Brain pericyte (primary cell): ENCODE measurements around the gene NPLOC4.
"Not testable (repeated sequence)": the region's sequence is repeated elsewhere in the genome, so short reads cannot be mapped to it uniquely, and the experiment has no call there.

Experiments used
- DNase-seq: peaks from one replicate; pipeline ENCODE4 v3.0.0-alpha.2; 2012; ENCODE audit warnings: low read depth, low spot score

Gene NPLOC4

GRCh38 chr17:81636505-81637288, at the start of gene NPLOC4, which contains the start of gene TSPAN10:
TSS of gene NPLOC4 (minus strand) at chr17:81637112. CDS start at chr17:81636930, 182 bp downstream.
TSS of gene TSPAN10 (plus strand) at chr17:81637196. CDS start at chr17:81642413, 5,217 bp downstream.
- peak; percentile 61 for DNase-seq

DNA sequence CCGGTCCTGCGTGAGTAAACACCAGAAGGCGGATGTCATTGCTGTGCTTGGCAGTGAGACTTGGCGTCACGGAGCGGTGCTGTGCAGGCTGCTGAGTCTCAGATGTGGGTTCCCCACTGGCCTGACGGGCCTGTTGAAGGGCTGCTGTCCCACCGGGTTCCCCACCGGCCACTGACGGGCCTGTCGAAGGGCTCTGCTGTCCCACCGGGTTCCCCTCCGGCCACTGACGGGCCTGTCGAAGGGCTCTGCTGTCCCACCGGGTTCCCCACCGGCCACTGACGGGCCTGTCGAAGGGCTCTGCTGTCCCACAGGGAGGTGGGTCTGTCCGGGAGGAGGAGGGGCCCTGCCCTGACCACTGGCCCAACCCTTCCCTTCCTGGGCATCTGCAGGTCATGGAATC, 49.7 kb upstream of the NPLOC4 start:
- no peak for DNase-seq

GRCh38 chr17:81685108-81685507, 48.2 kb upstream of the NPLOC4 start:
- no peak for DNase-seq

DNA sequence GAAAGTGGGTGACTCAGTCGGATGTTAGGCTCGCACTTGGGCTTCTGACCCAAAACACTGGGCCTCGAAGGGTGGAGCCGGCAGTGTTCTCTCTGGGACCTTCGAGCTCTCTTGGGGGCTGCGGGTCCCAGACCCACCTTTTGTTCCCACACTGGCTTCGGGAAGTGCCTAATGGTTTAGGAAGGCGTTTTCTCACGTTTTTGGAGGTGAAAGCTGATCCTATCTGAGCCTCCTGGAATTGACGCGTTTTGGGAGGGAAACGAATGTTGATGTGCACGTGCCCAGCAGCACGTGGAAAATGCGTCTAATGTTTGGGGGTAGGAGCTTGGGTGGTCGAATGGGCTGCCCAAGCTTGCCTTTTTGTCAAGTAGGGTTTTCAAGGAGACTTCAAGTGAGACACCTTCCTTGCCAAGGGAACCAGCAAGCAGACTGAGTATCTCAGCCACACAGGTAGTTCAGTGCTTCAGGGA, 47.6 kb upstream of the NPLOC4 start:
- no peak for DNase-seq

GRCh38 chr17:81683584-81684441, 46.9 kb upstream of the NPLOC4 start, which contains the start of the genes ARL16 and HGS:
TSS of gene ARL16 (minus strand) at chr17:81683797. CDS start at chr17:81683753, 44 bp downstream.
TSS of gene HGS (plus strand) at chr17:81684011. CDS start at chr17:81684067, 56 bp downstream.
- DNase-seq, result peak; percentile 99

DNA sequence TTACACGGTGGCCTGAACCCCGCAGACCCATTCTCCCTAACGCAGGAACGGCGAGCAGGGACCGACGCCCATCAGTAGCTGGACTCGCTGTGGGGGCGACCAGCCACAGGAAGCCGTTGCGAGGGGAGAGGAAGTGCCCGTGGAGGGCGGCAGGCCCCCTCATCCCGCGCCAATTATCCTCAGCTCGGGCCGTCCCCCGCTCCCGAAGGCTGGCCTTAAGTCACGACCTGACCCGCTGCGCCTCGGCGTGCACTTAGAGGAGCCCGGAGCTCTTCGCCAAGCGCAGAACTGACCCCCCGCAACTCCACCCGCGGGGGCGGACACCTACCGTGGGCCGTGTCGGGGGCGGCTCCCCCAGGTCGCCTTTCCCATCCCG, 46.3 kb upstream of the NPLOC4 start:
- DNase-seq, result no peak

DNA sequence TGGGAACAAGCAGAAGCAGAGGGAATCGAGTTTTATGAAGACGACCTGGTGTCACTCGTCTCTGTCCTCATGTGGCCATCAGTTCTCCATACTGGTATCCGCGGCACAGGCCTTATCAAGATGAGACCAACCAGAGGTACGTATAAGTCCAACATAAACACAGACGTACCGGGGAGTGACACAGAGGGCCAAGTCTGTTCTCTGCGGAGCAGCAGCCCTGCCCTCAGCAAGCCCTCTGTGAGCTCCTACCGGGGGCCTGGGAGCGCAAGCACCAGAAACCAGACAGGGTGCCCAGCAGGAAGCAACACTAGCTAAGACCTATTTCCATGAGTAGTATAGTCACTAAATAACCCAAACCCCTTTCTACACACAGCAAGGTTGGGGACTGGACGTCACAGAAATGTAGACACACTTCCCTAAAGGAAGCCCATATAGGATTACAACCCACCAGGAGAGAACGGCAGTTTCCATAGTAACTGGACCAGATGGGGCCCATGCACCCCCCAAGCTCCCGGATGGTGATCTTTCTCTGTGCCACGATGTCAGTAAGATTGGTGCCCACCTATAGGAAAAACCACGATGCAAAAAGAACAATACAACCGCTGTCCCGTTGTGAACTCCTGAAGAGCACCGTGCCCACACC, 45.8 kb upstream of the NPLOC4 start:
- DNase-seq, result no peak

GRCh38 chr17:81681672-81682071, 44.8 kb upstream of the NPLOC4 start:
- peak; percentile 91 for DNase-seq

GRCh38 chr17:81680150-81680549, 43.2 kb upstream of the NPLOC4 start:
- no peak for DNase-seq

DNA sequence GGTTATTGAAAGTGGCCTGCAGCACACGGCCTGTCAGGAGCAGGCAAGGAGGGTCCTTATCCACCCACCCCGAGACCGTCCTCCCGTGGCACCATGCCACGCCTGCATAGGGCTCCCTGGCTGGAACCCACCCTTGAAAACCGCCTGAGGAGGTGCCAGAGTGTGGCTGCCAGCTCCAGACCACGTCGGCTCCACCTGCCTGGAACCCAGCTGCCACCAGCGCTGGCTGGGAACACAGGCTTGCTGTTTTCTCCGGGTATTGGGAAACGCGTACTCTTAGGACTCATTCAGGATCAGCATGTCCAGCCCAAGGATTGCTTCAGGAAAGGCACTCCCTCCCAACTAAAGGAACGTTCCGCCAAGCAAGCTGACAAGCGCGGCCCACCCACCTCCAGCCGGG, 40.0 kb upstream of the NPLOC4 start:
- DNase-seq, result no peak

DNA sequence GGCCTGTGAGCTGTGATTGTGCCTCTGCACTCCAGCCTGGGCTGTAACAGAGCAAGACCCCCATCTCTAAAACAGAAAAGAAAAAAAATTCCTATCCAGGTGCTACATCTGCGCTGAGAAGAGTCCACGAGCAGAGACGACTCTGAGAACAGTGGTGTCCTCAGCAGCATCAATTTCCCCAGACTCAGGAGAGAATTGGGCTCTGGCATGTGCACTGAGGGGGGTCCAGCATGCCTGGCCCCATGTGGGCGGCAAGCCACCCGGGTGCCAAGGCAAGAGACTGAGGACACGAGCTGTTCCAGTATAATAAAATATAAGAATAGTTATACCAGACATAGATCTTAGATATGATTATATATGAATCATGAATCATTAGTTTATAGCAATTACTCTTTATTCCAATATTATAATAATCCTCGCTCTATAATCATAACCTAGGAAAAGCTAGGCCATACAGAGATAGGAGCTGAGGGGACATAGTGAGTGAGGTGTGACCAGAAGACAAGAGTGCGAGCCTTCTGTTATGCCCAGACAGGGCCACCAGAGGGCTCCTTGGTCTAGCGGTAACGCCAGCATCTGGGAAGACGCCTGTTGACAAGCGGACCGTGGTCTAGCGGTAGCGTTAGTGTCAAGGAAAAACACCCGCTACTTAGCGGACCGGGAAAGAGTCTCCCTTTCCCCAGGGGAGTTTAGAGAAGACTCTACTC, 38.8 kb upstream of the NPLOC4 start:
- not testable (repeated sequence) for DNase-seq

DNA sequence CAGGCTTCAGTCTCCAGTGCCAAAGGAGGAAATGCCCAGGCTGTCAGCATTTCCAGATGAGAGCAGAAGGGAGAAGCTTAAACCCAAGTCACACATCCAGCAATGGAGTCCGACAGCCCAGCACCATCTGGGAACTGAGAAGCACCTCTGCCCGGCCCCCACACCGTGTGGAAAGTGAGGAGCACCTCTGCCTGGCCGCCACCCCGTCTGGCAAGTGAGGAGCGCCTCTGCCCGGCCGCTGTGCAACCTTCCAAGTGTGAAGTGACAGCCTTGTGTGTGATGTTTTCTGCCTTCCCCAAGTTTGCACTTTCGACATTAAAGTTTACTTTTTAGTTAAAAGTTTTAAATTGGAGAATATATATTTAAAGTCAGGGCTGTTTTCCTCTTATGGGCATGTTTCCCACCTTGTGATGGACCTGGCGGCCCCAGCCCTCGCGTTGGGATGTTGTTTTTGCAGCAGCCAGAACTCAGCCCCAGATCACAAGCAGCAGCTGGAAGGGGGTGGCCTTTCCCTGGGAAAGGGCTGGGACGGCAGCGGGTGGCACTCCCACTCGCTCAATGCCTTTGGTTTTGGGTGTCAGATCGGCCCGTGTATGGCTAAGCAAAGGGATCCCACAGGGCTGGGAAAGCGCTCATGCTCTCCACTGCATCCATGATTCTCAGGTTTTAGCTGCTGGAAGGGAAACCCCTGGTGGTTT, 36.8 kb upstream of the NPLOC4 start:
- DNase-seq, result no peak

DNA sequence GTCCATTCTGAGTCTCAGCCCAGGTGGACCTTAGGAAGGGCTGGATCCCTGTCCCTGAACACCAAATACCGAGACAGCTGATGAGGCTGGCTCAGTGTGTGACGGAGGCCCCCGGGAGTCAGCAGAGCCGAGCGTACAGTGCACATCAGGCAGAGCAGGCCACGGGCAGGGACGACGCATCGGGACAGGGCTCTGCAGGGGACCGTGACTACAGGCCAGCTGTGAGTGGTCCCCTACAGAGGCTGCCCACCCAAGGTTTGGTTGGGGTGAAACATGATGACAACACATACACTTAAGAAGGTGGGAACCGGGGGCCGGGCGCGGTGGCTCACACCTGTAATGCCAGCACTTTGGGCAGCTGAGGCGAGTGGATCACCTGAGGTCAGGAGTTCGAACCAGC, 36.0 kb upstream of the NPLOC4 start:
- no peak for DNase-seq

DNA sequence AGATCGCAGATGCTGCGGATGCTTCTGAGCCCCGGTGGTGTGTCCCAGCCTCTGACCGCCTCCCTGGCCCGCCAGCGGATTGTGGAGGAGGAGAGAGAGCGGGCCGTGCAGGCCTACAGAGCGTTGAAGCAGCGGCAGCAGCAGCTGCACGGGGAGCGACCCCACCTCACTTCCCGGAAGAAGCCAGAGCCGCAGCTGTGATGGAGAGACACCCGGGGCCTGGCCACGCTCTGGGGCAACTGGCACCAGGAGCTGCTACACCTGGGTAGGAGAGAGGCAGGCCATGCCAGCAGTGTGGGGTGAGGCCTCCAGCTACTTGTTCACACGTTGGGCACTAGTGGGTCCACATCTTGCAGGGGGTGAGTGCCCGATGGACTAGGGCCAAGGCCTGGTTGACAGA, 35.6 kb upstream of the NPLOC4 start:
- DNase-seq, result no peak

- no peak for DNase-seq
Observed at GRCh38 chr17:81667754-81668153, 30.8 kb upstream of the NPLOC4 start.

- DNase-seq, result peak; percentile 86
Observed at GRCh38 chr17:81666342-81667191, 29.7 kb upstream of the NPLOC4 start, which contains the start of the genes CCDC137 and OXLD1. TSS of gene CCDC137 (plus strand) at chr17:81666737. CDS start at chr17:81666767, 30 bp downstream. TSS of gene OXLD1 (minus strand) at chr17:81666605. CDS start at chr17:81666577, 28 bp downstream.

DNA sequence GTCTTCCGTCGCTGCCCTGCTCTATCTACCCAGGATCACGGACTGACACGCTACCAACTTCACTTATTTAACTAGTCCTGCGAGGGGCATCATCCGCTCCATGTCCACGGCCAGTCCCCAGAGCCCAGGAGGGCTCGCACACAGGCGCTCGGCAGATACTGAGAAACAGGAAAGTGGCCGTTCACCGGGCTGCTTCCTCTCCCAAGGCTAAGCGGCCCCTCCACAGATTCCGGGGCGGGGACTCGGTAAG, 29.1 kb upstream of the NPLOC4 start:
- no peak for DNase-seq

- DNase-seq, result no peak
Observed at GRCh38 chr17:81665205-81666091, 28.5 kb upstream of the NPLOC4 start.

DNA sequence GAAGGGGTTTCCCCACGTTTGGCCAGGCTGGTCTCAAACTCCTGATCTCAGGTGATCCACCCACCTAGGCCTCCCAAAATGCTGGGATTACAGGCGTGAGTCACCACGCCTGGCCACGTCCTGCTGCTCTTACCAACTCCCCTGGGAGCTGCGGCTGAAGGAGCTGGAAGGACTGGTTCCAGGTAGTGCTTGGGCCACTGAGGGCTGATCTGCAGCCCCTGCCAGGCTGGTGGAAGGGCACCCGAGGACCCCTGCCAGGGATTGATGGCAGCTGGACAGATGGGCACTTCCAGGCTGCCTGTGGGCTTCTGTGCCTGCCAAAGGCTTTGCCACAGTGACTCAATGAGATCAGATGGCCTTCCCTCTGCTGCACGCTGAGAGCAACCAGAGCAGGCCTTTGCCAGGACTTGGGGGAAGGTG, 27.1 kb upstream of the NPLOC4 start:
- no peak for DNase-seq
